HCT116 (cell line): ENCODE results near the gene RAB13. TPM values are rescaled to one million over a fixed set of nuclear protein-coding genes. Genes with fewer than 3 reads are reported as not detected.

ENCODE experiments used
- ATAC-seq: fragments of 200-7000 bp; cut with Tn5 transposase; 2 replicates; pipeline ENCODE4 v1.9.1; 2020; ENCODE audit warnings: mild to moderate bottlenecking, moderate library complexity
- BruUV-seq: library from RNA; stranded (reverse); fragments of 400-500 nt; replicated peaks from 2 replicates; lab custom pipeline; 2021; lab: Mats Ljungman, UMichigan
- CTCF ChIA-PET: fragments of 300-600 bp; sonication (Branson Sonifier 250); formaldehyde crosslinking; loops from one replicate; lab custom pipeline; 2021; ENCODE audit warnings: antibody characterized with exemption; lab: Charles Lee
- POLR2A ChIA-PET: fragments of 300-600, 350-600 bp; sonication (Branson Sonifier 250); formaldehyde crosslinking; loops from one replicate; lab custom pipeline; 2021; ENCODE audit warnings: antibody characterized with exemption; lab: Charles Lee
- RAD21 ChIA-PET, 2 experiments: fragments of 300-600 bp; sonication (Branson Sonifier 250); formaldehyde crosslinking; loops; one replicate each; lab custom pipeline; 2023; ENCODE audit warnings: low total read pairs in 2 of 2; ENCODE audit not compliant: uncharacterized antibody in 2 of 2, unreplicated experiment in 2 of 2, low non-redundant PET in 1 of 2; lab: Charles Lee
- DNase-seq: peaks from one replicate; pipeline ENCODE4 v3.0.0-alpha.2; 2010; ENCODE audit warnings: low read depth, low spot score
- H2AFZ ChIP-seq: fragments of 200-600 bp; shearing (Covaris generic), sonication (generic); 2 replicates; pipeline ENCODE4 v1.6.1; 2017; ENCODE audit warnings: low read depth, mixed run types, mixed read lengths, antibody characterized with exemption, low read length; ENCODE audit not compliant: poor library complexity, severe bottlenecking
- H3K27ac ChIP-seq: 2 replicates; pipeline ENCODE4 v1.5.1; 2012; ENCODE audit warnings: low read depth, low read length
- H3K27me3 ChIP-seq: fragments of 200-600 bp; sonication (generic); 2 replicates; pipeline ENCODE4 v1.6.1; 2016; ENCODE audit warnings: mixed run types, low read length, mixed read lengths; ENCODE audit not compliant: insufficient read depth
- H3K36me3 ChIP-seq, 2 experiments: fragments of 200-500 bp in 1 of 2; fragments of 200-600 bp in 1 of 2; sonication (Bioruptor generic) in 1 of 2; sonication (generic) in 1 of 2; 2 replicates each; pipeline versions ENCODE4 v1.5.1 to v1.6.1; 2014 to 2016; ENCODE audit warnings: low read length in 2 of 2, inconsistent platforms in 1 of 2, mixed read lengths in 1 of 2, mixed run types in 1 of 2; ENCODE audit not compliant: insufficient read depth in 2 of 2, control insufficient read depth in 1 of 2
- H3K4me1 ChIP-seq, 2 experiments: fragments of 200-600 bp in 1 of 2; sonication (generic) in 1 of 2; 2 replicates each; pipeline versions ENCODE4 v1.5.1 to v1.6.1; 2012 to 2017; ENCODE audit warnings: low read length in 2 of 2, inconsistent platforms in 1 of 2, mild to moderate bottlenecking in 1 of 2, mixed read lengths in 1 of 2, mixed run types in 1 of 2, moderate library complexity in 1 of 2; ENCODE audit not compliant: insufficient read depth in 2 of 2, control insufficient read depth in 1 of 2
- H3K4me2 ChIP-seq: fragments of 200-600 bp; sonication (generic); 2 replicates; pipeline ENCODE4 v1.6.1; 2017; ENCODE audit warnings: mixed run types, low read length, mixed read lengths
- H3K4me3 ChIP-seq, 2 experiments: fragments of 200-600 bp in 1 of 2; sonication (generic) in 1 of 2; replicated peaks in 1 of 2; 2 replicates each; pipeline ENCODE4 v1.5.1; 2011 to 2016; ENCODE audit warnings: low read length in 2 of 2, control low read depth in 1 of 2, low read depth in 1 of 2, mild to moderate bottlenecking in 1 of 2, mixed read lengths in 1 of 2, mixed run types in 1 of 2
- H3K79me2 ChIP-seq: fragments of 200-600 bp; sonication (generic); 2 replicates; pipeline ENCODE4 v1.6.1; 2017; ENCODE audit warnings: mild to moderate bottlenecking, mixed run types, low read length, moderate library complexity, mixed read lengths; ENCODE audit not compliant: insufficient read depth
- H3K9ac ChIP-seq: fragments of 200-600 bp; sonication (generic); 2 replicates; pipeline ENCODE4 v1.6.1; 2016; ENCODE audit warnings: low read length, mixed read lengths
- H3K9me2 ChIP-seq: fragments of 200-600 bp; sonication (generic), shearing (Covaris generic); 2 replicates; pipeline ENCODE4 v1.6.1; 2017; ENCODE audit warnings: mixed run types, mild to moderate bottlenecking, moderate library complexity; ENCODE audit not compliant: insufficient read depth
- H3K9me3 ChIP-seq, 2 experiments: fragments of 200-500 bp in 1 of 2; fragments of 200-600 bp in 1 of 2; sonication (Bioruptor generic) in 1 of 2; sonication (generic) in 1 of 2; 2 replicates each; pipeline ENCODE4 v1.6.1; 2014 to 2017; ENCODE audit warnings: low read length in 2 of 2, mixed read lengths in 2 of 2, inconsistent platforms in 1 of 2, low read depth in 1 of 2, mild to moderate bottlenecking in 1 of 2, mixed run types in 1 of 2, moderate library complexity in 1 of 2; ENCODE audit not compliant: control insufficient read depth in 1 of 2, insufficient read depth in 1 of 2
- H4K20me1 ChIP-seq: fragments of 200-600 bp; sonication (generic), shearing (Covaris generic); 2 replicates; pipeline ENCODE4 v1.6.1; 2017; ENCODE audit warnings: mixed run types, mild to moderate bottlenecking, moderate library complexity; ENCODE audit not compliant: insufficient read depth
- EGR1 ChIP-seq: IDR thresholded peaks from 2 replicates; pipeline ENCODE4 v1.6.1; 2012; ENCODE audit warnings: low read depth
- FOSL1 ChIP-seq: IDR thresholded peaks from 2 replicates; pipeline ENCODE4 v1.6.1; 2012; ENCODE audit warnings: low read depth
- JUND ChIP-seq: IDR thresholded peaks from 2 replicates; pipeline ENCODE4 v1.6.1; 2012
- MAX ChIP-seq: IDR thresholded peaks from 2 replicates; pipeline ENCODE4 v1.6.1; 2012
- REST ChIP-seq: IDR thresholded peaks from 2 replicates; pipeline ENCODE4 v1.6.1; 2012; ENCODE audit warnings: low read depth
- SP1 ChIP-seq: IDR thresholded peaks from 2 replicates; pipeline ENCODE4 v1.6.1; 2012; ENCODE audit warnings: low read depth
- SRF ChIP-seq: IDR thresholded peaks from 2 replicates; pipeline ENCODE4 v1.6.1; 2012; ENCODE audit warnings: low read depth
- intact Hi-C: fragments of 100-400 bp; cut with micrococcal nuclease; formaldehyde crosslinking; loops from 2 replicates; pipeline ENCODE4 v1.10.0; 2022
- total RNA-seq: library from RNA; stranded (reverse); gene quantifications from one replicate; pipeline ENCODE4 v1.2.1, GENCODE V29; 2021; ENCODE audit not compliant: unreplicated experiment

Gene RAB13
- total RNA-seq, 1 experiment from 2014 or later, result 93.6 TPM

GRCh38 chr1:153944827-153945117 is 41.4 kb downstream of the RAB13 start:
- no peak for TF ChIP-seq FOSL1
- TF ChIP-seq SP1, result no peak
- TF ChIP-seq MAX, result no peak
- no peak for TF ChIP-seq REST
- no peak for TF ChIP-seq JUND
- no peak for TF ChIP-seq SRF
- TF ChIP-seq EGR1, result no peak
- TF ChIP-seq, all 23 proteins: peak for 0
- H3K36me3 ChIP-seq, result peaks cover 9 to 21% of the 10 kb centered on the region in 2 experiments; a peak in 3 of 4 replicates
- RAD21 ChIA-PET, result no interaction called here
- CTCF ChIA-PET, result no interaction called here
- H3K9me3 ChIP-seq, result no peaks in the 10 kb centered on the region
- H3K9ac ChIP-seq, result peak overlapping the region; percentile 95
- ATAC-seq, result no peak
- no peaks in the 10 kb centered on the region for H3K27me3 ChIP-seq
- H2AFZ ChIP-seq, result no peak overlapping the region
- H3K9me2 ChIP-seq, result no peaks in the 10 kb centered on the region
- H3K4me3 ChIP-seq, result peak overlapping the region; percentile 83 to 91
- TSS peak; percentile 30 for BruUV-seq
- peaks cover 24% of the 10 kb centered on the region; the same call in 1 of the 2 replicates for H3K79me2 ChIP-seq
- intact Hi-C loops, result no loop called here
- H3K4me2 ChIP-seq, result peak overlapping the region; percentile 90
- H3K27ac ChIP-seq, result peak overlapping the region; percentile 98
- POLR2A ChIA-PET, result interaction anchor here (1.3 to 2.4 kb wide), 3 partner anchors 12 to 23 kb away, joined by 3 to 8 read pairs (median 4); partner anchors contain the start of genes CREB3L4 and SLC39A1
- no peaks in the 10 kb centered on the region for H4K20me1 ChIP-seq
- DNase-seq, result no peak
- H3K4me1 ChIP-seq, result peaks cover 6 to 18% of the 10 kb centered on the region in 2 experiments; a peak in 3 of 4 replicates
